HG02763 (cell line): ENCODE measurements around the gene ZNF284.

Experiments
- ATAC-seq: cut with Tn5 transposase; IDR thresholded peaks from one replicate; pipeline ENCODE4 v1.9.1; 2021; ENCODE audit warnings: mild to moderate bottlenecking, moderate library complexity; ENCODE audit not compliant: unreplicated experiment

ZNF284 gene

DNA sequence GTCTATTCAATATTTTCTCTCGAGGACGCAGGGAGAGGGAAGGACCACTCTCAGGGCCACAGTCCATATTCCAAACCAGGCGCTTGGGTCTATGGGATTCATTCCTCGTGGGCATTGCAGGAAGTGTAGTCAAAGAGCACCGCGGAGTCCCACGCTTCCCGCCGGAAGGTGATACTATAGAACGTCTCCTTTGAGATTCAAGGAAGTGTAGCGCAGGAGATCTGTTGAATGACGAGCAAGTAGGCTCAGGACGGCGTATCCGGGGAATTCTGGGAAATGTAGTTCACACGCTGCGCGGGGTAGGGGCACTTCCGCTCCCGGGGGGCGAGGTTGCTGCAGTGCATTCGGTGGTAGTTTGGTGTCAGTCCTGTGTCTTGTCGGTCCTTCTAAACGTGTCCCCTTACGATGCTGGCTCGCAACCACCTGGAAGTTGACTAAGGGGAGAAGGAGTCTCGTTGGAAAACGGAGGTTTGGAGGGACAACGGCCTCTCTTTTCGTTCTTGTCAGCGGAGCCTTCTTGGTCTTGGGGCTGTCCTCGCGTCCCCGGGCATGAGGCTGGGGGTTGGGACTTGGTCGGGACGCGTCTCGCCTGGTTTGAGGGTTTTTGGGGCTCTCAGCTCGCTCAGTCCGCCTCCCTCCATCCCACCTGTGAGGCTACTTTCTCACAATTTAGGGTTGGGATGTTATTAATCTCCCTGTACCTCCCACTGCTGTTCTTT is at the start of gene ZNF284:
Gene ZNF284 (plus strand): TSS at position 336 of the 719 bp plus-strand sequence. CDS start 4,231 bp downstream, outside the sequence.
- peak; percentile 96 for ATAC-seq

DNA sequence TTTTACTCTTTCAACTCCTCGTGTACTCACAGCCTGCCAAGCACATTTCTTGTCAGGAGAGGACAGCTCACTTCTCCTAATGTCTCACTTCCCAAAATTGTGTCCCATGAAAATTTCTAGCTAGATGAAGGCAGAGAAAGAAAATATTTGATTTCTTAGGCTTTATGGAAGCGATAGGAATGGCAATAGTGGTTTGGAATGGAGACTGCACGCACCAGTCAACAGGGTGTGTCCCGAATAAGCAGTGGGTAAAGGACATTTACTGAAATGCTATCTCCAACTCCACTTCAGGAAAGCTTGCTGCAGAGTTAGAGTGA is 47.1 kb upstream of the ZNF284 start:
- ATAC-seq: no peak

DNA sequence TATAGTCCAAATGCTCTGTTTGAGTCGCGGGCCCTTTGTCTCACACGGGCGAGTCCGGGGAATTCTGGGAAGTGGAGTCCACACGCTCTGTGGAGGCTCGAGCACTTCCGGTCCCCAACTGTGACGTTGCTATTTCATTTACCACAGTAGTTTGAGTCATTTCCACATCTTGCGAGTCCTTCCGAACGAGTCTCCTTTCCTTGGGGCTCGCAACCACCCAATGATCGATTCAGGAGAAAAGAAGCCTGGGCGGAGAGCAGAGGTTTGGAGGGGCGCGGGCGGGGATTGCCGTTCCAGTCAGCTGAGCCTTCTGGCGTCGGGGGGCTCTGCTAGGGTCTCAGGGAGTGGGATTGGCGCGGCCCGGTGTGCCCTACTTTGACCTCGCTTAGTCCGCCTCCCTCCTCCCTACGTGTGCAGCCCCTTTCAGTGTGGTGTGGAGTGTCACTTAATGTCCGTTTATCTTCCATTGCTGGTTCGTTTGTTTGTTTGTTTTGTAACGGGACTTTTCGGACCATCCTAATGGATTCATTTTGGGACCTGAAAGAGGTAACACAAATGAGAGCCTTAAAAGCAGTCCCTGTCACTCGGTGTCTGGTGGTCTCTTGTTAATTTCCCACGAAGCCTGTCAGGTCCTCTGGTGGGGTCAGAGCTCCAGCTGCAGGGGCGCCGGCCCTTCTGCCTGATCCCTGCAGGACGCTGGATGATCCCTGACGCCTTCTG is 46.6 kb upstream of the ZNF284 start, which contains the start of gene ZNF222:
Gene ZNF222 (plus strand): TSS at position 163 of the 720 bp plus-strand sequence. CDS start 58 bp downstream, at position 221.
- peak; percentile 82 for ATAC-seq

DNA sequence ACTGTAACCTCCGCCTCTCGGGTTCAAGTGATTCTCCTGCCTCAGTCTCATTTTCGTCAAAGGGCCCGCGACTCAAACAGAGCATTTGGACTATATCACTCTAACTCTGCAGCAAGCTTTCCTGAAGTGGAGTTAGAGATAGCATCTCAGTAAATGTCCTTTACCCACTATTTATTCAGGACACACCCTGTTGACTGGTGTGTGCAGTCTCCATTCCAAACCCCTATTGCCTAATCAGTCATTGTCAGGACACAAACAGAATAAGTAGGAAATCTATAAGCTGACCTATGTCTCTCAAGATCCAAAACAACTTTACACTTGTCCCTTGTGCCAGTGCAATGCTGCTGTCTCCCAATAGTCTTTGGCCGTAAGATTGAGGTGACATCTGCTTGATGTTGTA is 45.3 kb upstream of the ZNF284 start:
- ATAC-seq: no peak

DNA sequence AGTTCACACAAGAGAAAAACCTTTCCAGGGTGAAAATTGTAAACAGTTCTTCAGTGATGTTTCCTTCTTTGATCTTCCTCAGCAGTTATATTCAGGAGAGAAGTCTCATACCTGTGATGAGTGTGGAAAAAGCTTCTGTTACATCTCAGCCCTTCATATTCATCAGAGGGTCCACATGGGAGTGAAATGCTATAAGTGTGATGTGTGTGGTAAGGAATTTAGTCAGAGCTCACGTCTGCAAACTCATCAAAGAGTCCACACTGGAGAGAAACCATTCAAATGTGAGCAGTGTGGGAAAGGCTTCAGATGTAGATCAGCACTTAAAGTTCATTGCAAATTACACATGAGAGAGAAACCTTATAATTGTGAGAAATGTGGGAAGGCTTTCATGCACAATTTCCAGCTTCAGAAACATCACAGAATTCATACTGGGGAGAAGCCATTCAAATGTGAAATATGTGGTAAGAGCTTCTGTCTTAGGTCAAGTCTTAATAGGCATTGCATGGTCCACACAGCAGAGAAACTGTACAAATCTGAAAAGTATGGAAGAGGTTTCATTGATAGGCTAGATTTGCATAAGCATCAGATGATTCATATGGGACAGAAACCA is 39.9 kb upstream of the ZNF284 start:
- ATAC-seq: no peak

DNA sequence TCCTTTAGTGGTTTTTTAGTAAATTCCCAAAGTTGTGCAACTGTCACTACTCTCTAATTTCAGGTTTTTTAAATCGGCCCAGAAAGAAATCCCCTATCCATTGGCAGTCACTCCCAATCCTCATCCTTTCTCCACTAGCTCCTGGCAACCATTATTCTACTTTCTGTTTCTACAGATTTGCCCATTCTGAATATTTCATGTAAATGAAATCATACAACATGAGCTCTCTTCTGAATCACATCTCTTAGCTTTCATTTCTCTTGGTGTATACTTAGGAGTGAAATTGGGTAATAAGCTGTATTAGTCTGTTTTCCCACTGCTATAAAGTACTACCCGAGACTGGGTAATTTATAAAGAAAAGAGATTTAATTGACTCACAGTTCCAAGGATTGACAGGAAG is 29.8 kb upstream of the ZNF284 start:
- no peak for ATAC-seq

DNA sequence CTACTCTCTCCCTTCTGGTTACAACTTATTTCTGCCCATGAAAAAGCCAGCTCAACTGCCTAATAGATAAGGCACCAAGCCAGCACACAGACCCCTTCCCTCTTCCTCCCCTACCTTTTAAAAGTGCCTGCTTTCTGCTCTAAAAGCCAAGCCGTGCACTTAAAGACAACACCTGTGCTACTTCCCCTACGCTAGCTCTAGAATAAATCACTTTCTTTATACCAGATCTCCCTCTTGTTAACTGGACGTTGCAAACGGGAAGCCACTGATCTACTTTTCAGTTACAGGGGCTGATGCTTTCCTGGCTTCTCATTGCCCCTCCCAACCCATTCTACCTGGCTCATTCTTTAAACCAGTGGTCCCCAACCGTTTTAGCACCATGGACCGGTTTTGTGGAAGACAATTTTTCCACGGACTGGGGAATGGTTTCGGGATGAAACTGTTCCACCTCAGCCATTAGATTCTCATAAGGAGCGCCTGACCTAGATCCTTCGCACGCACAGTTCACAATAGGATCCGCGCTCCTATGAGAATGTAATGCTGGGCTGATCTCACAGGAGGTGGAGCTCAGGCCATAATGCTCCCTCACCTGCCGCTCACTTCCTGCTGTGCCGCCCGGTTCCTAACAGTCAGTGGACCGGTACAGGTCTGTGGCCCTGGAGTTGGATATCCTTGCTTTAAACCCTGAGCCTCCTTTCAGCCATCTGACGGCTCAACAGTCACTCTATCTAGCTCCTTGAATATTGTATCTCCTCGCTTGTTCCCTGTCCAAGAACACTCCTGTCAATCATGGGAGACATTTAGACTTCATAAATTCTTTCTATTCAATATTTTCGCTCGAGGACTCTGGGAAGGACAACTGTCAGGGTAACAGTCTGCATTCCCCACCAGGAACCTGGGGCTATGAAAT is 21.0 kb upstream of the ZNF284 start:
- ATAC-seq: no peak

DNA sequence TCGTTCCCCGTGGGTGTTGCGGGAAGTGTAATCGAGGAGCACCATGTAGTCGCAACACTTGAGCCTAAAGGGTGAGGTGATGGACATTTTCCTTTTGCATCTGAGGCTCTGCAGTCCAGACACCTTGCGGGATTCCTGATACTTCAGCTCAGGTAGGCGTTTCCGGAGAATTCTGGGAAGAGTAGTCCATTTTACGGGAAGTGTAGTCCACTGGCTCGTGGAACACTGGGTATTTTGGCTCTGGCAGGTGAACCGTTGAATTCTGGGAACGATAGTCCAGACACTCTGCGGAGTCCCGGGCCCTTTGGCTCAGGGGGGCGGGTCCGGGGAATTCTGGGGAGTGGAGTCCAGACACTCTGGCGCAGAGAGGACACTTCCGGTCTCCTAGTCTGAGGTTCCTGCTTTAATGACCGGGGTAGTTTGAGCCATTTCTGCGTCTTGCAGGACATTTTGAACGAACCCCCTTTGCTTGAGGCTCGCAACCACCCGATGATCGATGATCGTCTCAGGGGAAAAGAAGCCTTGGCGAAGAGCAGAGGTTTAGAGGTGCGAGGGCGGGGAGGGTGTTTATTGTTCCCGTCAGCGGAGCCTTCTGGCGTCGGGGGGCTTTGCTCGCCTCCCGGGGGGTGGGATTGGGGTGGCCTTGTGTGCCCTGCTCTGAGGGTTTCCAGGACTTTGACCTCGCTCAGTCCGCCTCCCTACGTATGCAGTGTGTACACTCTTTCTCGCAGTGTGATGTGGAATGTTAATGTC is 20.1 kb upstream of the ZNF284 start, which contains the start of gene ZNF223:
Gene ZNF223 (plus strand): TSS at position 387 of the 753 bp plus-strand sequence. CDS start 3,141 bp downstream, outside the sequence.
- ATAC-seq: peak; percentile 78

DNA sequence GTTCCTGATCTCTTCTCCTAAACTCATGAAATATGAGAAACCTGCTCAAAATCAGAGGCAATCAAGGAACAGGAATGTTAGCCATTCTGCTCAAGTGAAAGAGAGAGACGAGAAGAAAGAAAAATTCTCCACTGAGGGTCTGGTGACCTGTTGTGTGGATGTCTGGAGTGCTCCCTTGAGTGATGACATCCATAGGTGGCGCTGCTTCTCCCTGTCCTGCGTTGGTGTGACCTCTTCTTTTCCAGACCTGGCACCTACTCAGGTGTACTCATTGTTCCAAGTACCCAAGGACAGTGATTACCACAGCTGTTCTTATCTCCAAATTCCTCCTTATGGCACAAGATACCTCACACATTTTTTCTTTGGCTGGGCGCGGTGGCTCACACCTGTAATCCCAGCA is 16.1 kb upstream of the ZNF284 start:
- ATAC-seq: no peak

DNA sequence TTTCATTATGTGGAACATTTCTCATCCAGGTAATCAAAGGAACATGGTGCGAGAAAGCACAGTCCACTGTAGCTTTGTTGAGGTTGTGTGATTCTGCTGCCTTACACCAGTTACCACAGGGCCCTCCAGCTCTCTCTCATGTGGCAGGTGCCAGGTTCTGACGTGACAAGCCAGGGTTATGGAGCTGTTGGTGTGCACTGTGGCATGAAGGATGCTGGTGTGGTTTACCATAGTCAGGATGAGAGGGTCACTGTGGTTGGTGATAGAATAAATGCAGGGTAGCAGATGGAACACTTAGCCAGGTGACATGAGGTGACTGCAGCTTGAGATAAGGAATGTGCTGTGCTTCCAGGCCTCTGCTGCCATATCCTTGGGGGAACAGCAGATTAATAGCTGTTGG is 12.7 kb upstream of the ZNF284 start:
- ATAC-seq: no peak

DNA sequence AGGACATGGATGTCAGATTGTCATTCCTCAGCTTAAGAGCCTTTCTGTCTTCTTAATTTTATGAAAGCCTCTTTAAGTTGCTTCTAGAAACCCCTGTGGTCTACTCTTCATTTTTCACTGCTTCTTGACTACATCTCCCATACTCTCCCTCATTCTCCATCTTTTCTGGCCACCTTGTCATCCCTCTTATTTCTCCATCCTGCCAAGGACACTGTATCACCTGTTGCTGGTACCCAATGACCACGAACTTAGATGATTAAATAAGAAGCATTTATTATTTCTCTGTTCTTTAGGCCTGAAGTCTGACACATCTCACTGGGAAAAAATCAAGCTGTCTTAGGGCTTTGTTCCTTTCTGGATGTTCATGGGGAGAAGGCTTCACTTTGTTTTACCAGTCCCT is 10.9 kb upstream of the ZNF284 start:
- no peak for ATAC-seq

DNA sequence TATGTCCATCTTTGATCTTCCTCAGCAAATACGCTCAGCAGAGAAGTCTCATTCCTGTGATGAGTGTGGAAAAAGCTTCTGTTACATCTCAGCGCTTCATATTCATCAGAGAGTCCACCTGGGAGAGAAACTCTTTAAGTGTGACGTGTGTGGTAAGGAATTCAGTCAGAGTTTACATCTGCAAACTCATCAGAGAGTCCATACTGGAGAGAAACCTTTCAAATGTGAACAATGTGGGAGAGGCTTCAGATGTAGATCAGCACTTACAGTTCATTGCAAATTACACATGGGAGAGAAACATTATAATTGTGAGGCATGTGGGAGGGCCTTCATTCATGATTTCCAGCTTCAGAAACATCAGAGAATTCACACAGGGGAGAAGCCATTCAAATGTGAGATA is 5.7 kb upstream of the ZNF284 start:
- no peak for ATAC-seq

DNA sequence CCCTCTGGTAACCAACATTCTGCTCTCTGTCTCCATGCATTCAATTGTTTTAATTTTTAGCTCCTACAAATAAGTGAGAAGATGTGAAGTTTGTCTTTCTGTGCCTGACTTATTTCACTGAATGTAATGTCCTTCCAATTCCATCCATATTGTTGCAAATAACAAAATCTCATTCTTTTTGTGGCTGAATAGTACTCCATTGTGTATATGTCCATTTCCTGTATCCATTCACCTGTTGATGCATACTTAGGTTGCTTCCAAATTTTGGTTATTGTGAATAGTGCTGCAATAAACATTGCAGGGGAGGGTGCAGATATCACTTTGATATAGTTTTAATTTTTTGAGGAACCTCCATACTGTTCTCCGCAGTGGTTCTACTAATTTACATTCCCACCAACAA is 2.5 kb upstream of the ZNF284 start:
- ATAC-seq: no peak

DNA sequence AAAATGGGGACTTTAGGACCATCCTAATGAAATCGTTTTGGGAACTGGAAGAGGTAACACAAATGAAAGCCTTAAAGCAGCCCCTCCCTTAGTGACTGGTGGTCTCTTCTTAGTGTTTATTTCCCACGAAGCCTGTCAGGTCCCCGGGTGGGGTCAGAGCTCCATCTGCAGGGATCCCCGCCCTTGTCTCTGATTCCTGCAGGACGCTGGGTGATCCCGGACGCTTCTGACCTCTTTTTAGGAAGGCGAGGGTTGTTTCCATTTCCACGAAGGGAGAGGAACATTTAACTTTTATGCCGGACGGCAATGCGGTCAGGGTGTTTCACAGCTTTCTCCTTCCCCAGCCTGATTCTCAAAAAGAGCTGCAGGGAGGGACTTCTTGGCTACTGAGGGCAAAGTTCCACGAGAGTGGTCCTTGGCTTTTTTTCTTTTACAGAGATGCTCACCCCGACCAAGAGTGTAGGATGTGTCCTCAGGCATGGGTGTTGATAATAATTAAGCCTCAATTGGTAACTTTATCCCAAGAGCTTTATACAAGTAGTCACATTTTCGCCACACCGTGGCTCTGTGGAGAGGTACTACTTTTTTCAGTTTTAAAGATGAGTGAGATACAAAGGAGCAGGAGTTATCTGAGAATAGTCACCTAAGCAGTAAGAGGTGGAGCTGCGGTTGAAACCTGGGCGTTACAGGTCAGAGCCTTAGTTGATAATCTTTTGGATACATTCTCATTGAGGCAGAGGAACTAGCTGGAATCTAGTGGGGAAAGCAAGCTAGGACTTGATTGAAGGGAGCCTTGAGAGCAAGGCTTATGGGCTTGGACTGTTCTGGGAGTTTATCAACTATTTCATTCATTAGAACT is 813 bp downstream of the ZNF284 start:
- ATAC-seq: no peak

DNA sequence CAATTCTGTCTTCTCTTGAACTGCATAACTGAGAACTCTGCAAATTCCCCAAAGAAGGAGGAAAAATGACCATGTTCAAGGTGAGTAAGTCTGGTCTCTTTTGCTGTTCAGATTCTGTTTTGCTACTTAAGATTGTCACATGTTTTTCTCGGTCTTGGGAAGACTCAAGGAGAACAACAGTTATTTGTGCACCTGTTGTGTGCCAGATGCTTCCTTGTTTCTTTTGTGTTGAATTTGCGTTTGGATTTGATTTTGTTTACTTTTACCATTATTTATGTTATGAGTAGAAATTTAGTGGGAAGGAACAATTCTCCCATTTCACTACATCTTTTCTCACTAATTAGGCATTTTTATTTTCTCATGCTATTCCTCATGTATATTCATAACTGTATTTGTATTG is 4.4 kb downstream of the ZNF284 start:
- no peak for ATAC-seq

DNA sequence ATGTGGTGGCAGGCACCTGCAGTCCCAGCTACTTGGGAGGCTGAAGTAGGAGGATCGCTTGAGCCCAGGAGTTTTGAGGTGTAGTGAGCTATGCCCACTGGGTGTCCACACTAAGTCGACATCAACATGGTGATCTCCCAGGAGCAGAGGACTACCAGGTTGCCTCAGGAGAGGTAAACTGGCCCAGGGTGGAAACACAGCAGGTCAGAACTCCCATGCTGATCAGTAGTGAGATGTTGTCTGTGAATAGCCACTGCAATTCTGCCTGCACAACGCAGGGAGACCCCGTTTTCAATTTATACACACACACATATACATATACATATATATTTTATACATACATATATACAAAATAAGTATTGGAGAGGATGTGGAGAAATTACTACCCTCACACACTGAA is 20.1 kb downstream of the ZNF284 start:
- ATAC-seq: no peak

DNA sequence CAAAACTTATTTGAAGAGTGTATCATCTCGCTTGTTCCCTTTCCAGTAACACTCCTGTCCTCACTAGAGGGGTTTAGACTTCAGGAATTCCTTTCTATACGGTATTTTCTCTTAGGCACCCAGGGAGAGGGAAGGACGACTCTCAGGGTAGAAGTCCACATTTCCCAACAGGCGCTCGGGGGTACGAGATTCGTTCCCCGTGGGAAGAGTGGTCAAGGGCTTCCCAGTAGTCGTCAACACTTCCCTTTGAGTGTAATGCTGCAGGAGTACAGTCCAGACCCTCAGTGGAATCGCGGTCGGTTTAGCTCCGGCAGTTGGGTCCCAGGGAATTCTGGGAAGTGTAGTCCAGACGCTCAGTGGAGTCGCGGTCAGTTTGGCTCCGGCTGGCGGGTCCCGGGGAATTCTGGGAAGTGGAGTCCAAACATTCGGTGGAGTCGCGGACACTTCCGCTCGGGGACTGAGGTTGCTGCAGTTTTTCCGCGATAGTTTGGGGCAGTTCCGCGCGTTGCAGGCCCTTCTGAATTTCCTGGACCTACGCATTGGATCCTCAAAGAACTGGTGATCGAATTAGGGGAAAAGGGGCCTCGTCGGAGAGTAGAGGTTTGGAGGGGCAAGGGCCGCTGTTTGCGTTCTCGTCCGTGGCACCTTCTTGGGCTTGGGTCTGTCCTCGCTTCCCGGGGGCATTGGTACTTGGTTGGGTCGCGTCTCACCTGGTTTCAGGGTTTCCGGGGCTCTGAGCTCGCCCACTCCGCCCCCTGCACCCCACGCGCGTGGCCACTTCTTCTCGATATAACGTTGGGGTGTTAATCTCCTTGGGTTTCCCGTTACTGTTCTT is 22.2 kb downstream of the ZNF284 start, which contains the start of gene ZNF224:
Gene ZNF224 (plus strand): TSS at position 431 of the 835 bp plus-strand sequence. CDS start 3,513 bp downstream, outside the sequence.
- ATAC-seq: peak; percentile 93

DNA sequence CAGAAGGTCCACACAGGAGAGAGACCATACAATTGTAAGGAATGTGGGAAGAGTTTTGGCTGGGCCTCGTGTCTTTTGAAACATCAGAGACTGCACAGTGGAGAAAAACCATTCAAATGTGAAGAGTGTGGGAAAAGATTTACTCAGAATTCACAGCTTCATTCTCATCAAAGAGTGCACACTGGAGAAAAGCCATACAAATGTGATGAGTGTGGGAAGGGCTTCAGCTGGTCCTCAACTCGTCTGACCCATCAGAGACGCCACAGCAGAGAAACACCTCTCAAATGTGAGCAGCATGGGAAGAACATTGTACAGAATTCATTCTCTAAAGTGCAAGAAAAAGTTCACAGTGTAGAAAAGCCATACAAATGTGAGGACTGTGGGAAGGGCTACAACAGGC is 35.8 kb downstream of the ZNF284 start:
- no peak for ATAC-seq
